HL-60 (cell line): ENCODE data around the gene ADH7.
"Not testable (repeated sequence)": the region's sequence is repeated elsewhere in the genome, so short reads cannot be mapped to it uniquely, and the experiment has no call there.

ENCODE experiments used
- DNase-seq, 2 experiments: peaks; one replicate each; pipeline ENCODE4 v3.0.0-alpha.2; 2010 to 2020; ENCODE audit warnings: low read depth in 1 of 2, low spot score in 1 of 2
- H3K27ac ChIP-seq: fragments of 250-450 bp; sonication (Bioruptor Pico); replicated peaks from 2 replicates; pipeline ENCODE4 v1.5.1; 2020; ENCODE audit warnings: mild to moderate bottlenecking, moderate library complexity
- H3K27me3 ChIP-seq: fragments of 250-450 bp; sonication (Bioruptor Pico); 2 replicates; pipeline ENCODE4 v1.5.1; 2021; ENCODE audit warnings: mild to moderate bottlenecking, moderate library complexity; ENCODE audit not compliant: insufficient read depth, poor library complexity, severe bottlenecking
- H3K4me3 ChIP-seq: replicated peaks from 2 replicates; pipeline ENCODE4 v1.5.1; 2011; ENCODE audit warnings: mild to moderate bottlenecking, control low read depth, low read length; ENCODE audit not compliant: insufficient read depth
- GABPA ChIP-seq: IDR thresholded peaks from 2 replicates; pipeline ENCODE4 v1.6.1; 2012; ENCODE audit warnings: low read depth
- POLR2AphosphoS5 ChIP-seq: IDR thresholded peaks from 2 replicates; pipeline ENCODE4 v1.6.1; 2012; ENCODE audit warnings: low read depth
- SPI1 ChIP-seq: IDR thresholded peaks from 2 replicates; pipeline ENCODE4 v1.6.1; 2012; ENCODE audit warnings: low read depth, mild to moderate bottlenecking, borderline replicate concordance
- TF ChIP-seq, protein P1 (sequence below): IDR thresholded peaks from 2 replicates; pipeline ENCODE4 v1.6.1; 2012; ENCODE audit warnings: low read depth; ENCODE audit not compliant: insufficient replicate concordance
- TF ChIP-seq, protein P2 (sequence below): IDR thresholded peaks from one replicate; pipeline ENCODE4 v1.5.1; 2011; ENCODE audit warnings: low read length, control low read depth, inconsistent platforms; ENCODE audit not compliant: insufficient read depth

ADH7 gene

GRCh38 chr4:99430106-99430505 is 5.0 kb downstream of the ADH7 start:
- no peak overlapping the region for H3K4me3 ChIP-seq
- DNase-seq: no peak
- TF ChIP-seq POLR2AphosphoS5 (no peak), GABPA (no peak), SPI1 (no peak)
- TF ChIP-seq, protein P1, sequence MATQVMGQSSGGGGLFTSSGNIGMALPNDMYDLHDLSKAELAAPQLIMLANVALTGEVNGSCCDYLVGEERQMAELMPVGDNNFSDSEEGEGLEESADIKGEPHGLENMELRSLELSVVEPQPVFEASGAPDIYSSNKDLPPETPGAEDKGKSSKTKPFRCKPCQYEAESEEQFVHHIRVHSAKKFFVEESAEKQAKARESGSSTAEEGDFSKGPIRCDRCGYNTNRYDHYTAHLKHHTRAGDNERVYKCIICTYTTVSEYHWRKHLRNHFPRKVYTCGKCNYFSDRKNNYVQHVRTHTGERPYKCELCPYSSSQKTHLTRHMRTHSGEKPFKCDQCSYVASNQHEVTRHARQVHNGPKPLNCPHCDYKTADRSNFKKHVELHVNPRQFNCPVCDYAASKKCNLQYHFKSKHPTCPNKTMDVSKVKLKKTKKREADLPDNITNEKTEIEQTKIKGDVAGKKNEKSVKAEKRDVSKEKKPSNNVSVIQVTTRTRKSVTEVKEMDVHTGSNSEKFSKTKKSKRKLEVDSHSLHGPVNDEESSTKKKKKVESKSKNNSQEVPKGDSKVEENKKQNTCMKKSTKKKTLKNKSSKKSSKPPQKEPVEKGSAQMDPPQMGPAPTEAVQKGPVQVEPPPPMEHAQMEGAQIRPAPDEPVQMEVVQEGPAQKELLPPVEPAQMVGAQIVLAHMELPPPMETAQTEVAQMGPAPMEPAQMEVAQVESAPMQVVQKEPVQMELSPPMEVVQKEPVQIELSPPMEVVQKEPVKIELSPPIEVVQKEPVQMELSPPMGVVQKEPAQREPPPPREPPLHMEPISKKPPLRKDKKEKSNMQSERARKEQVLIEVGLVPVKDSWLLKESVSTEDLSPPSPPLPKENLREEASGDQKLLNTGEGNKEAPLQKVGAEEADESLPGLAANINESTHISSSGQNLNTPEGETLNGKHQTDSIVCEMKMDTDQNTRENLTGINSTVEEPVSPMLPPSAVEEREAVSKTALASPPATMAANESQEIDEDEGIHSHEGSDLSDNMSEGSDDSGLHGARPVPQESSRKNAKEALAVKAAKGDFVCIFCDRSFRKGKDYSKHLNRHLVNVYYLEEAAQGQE: no peak
- TF ChIP-seq, protein P2, sequence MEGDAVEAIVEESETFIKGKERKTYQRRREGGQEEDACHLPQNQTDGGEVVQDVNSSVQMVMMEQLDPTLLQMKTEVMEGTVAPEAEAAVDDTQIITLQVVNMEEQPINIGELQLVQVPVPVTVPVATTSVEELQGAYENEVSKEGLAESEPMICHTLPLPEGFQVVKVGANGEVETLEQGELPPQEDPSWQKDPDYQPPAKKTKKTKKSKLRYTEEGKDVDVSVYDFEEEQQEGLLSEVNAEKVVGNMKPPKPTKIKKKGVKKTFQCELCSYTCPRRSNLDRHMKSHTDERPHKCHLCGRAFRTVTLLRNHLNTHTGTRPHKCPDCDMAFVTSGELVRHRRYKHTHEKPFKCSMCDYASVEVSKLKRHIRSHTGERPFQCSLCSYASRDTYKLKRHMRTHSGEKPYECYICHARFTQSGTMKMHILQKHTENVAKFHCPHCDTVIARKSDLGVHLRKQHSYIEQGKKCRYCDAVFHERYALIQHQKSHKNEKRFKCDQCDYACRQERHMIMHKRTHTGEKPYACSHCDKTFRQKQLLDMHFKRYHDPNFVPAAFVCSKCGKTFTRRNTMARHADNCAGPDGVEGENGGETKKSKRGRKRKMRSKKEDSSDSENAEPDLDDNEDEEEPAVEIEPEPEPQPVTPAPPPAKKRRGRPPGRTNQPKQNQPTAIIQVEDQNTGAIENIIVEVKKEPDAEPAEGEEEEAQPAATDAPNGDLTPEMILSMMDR: no peak
- no peaks in the 10 kb centered on the region for H3K27me3 ChIP-seq
- H3K27ac ChIP-seq: no peak overlapping the region

DNA sequence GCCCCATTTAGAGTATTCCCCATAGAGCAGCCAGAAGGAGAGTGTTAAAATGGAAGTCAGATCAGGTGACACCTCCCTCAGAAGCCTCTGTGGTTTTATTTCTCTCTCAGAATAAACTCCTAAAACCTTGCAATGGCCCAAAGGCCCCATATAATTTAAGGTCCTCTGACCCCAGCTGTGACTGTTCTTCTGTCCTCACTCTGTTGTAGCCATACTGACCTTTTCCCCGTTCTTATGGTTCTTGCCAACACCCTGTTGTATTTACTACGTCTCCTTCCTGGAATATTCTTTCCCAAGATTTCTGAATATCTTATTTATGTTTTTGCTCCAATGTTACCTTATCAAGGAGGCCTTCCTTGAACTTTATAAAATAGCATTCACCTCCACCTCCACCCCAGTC is 18.0 kb downstream of the ADH7 start:
- no peak for DNase-seq
- no peak overlapping the region for H3K27ac ChIP-seq
- H3K27me3 ChIP-seq: no peaks in the 10 kb centered on the region
- TF ChIP-seq GABPA (no peak), POLR2AphosphoS5 (no peak), SPI1 (no peak)
- TF ChIP-seq, protein P1: no peak
- TF ChIP-seq, protein P2: no peak
- no peak overlapping the region for H3K4me3 ChIP-seq

GRCh38 chr4:99415762-99416161 is 19.4 kb downstream of the ADH7 start:
- not testable (repeated sequence) for H3K27me3 ChIP-seq, H3K27ac ChIP-seq, H3K4me3 ChIP-seq, DNase-seq

DNA sequence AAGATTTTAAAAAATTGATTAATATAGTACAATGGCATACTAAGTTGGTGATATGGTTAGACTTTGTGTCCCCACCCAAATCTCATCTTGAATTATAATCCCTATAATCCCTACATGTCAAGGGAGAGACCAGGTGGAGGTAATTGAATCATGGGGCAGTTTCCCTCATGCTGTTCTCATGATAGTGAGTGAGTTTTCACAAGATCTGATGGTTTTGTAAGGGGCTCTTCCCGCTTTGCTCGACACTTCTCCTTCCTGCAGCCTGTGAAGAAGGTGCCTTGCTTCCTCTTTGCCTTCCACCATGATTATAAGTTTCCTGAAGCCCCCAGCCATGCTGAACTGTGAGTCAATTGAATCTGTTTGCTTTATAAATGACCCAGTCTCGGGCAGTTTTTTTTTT is 20.2 kb downstream of the ADH7 start:
- not testable (repeated sequence) for H3K27me3 ChIP-seq, H3K27ac ChIP-seq, H3K4me3 ChIP-seq
- TF ChIP-seq SPI1: peak; percentile 58; the same call in 1 of the 2 replicates
- peak in 1 of 2 experiments; percentile 30 for DNase-seq

GRCh38 chr4:99414401-99414800 is 20.7 kb downstream of the ADH7 start:
- no peak for DNase-seq
- TF ChIP-seq POLR2AphosphoS5: no peak
- H3K4me3 ChIP-seq: no peak overlapping the region
- no peaks in the 10 kb centered on the region for H3K27me3 ChIP-seq
- H3K27ac ChIP-seq: no peak overlapping the region
